Measurements from ENCODE around the gene PM20D2.

PM20D2 gene

GRCh38 chr6:89140347-89141156 lies 5.3 kb upstream of the PM20D2 start:
- no peak for DNase-seq (ENCODE audit: low read depth)

GRCh38 chr6:89144354-89144906 lies 1.4 kb upstream of the PM20D2 start:
- H3K4me3 ChIP-seq (ENCODE audit: low read depth, low read length) = no peak overlapping the region
- no peak for DNase-seq (ENCODE audit: low read depth)

More at GRCh38 chr6:89140347-89141156, 5.3 kb upstream of the PM20D2 start:
- H3K4me3 ChIP-seq (ENCODE audit: low read depth, low read length) = no peak overlapping the region

GRCh38 chr6:89145091-89145955 lies 532 bp upstream of the PM20D2 start:
- DNase-seq (ENCODE audit: low read depth) = no peak
- H3K4me3 ChIP-seq (ENCODE audit: low read depth, low read length) = peak overlapping the region; percentile 68

GRCh38 chr6:89146718-89147700 lies 1.2 kb downstream of the PM20D2 start:
- DNase-seq (ENCODE audit: low read depth) = no peak

GRCh38 chr6:89148016-89148750 lies 2.3 kb downstream of the PM20D2 start:
- no peak for DNase-seq (ENCODE audit: low read depth)
- no peak overlapping the region for H3K4me3 ChIP-seq (ENCODE audit: low read depth, low read length)

More at GRCh38 chr6:89146718-89147700, 1.2 kb downstream of the PM20D2 start:
- H3K4me3 ChIP-seq (ENCODE audit: low read depth, low read length) = peak overlapping the region; percentile 68

- no peak for DNase-seq (ENCODE audit: low read depth)
- no peak overlapping the region for H3K4me3 ChIP-seq (ENCODE audit: low read depth, low read length)
These were observed 8.3 kb downstream of the PM20D2 start for GRCh38 chr6:89154131-89154530.

- DNase-seq (ENCODE audit: low read depth) = no peak
- no peak overlapping the region for H3K4me3 ChIP-seq (ENCODE audit: low read depth, low read length)
These were observed 14.7 kb downstream of the PM20D2 start for GRCh38 chr6:89160331-89161092.

- DNase-seq (ENCODE audit: low read depth) = no peak
- H3K4me3 ChIP-seq (ENCODE audit: low read depth, low read length) = no peak overlapping the region
These were observed 15.6 kb downstream of the PM20D2 start for GRCh38 chr6:89161326-89162046.

- no peak for DNase-seq (ENCODE audit: low read depth)
- H3K4me3 ChIP-seq (ENCODE audit: low read depth, low read length) = no peak overlapping the region
These were observed 16.2 kb downstream of the PM20D2 start for GRCh38 chr6:89162047-89162371.

GRCh38 chr6:89172131-89172530 lies 26.3 kb downstream of the PM20D2 start:
- DNase-seq (ENCODE audit: low read depth) = no peak

GRCh38 chr6:89173634-89174033 lies 27.8 kb downstream of the PM20D2 start:
- no peak overlapping the region for H3K4me3 ChIP-seq (ENCODE audit: low read depth, low read length)
- DNase-seq (ENCODE audit: low read depth) = no peak

More at GRCh38 chr6:89172131-89172530, 26.3 kb downstream of the PM20D2 start:
- no peak overlapping the region for H3K4me3 ChIP-seq (ENCODE audit: low read depth, low read length)

GRCh38 chr6:89180112-89180511 lies 34.3 kb downstream of the PM20D2 start:
- H3K4me3 ChIP-seq (ENCODE audit: low read depth, low read length) = no peak overlapping the region
- no peak for DNase-seq (ENCODE audit: low read depth)

- no peak for DNase-seq (ENCODE audit: low read depth)
- no peak overlapping the region for H3K4me3 ChIP-seq (ENCODE audit: low read depth, low read length)
These were observed 35.1 kb downstream of the PM20D2 start for GRCh38 chr6:89180971-89181370.

- DNase-seq (ENCODE audit: low read depth) = no peak
- H3K4me3 ChIP-seq (ENCODE audit: low read depth, low read length) = no peak overlapping the region
These were observed 37.4 kb downstream of the PM20D2 start for GRCh38 chr6:89183294-89183693.

GRCh38 chr6:89184344-89184743 lies 38.5 kb downstream of the PM20D2 start:
- no peak for DNase-seq (ENCODE audit: low read depth)
- H3K4me3 ChIP-seq (ENCODE audit: low read depth, low read length) = no peak overlapping the region

GRCh38 chr6:89186762-89187161 lies 40.9 kb downstream of the PM20D2 start:
- no peak for DNase-seq (ENCODE audit: low read depth)

GRCh38 chr6:89187504-89187903 lies 41.6 kb downstream of the PM20D2 start:
- H3K4me3 ChIP-seq (ENCODE audit: low read depth, low read length) = no peak overlapping the region
- no peak for DNase-seq (ENCODE audit: low read depth)

More at GRCh38 chr6:89186762-89187161, 40.9 kb downstream of the PM20D2 start:
- H3K4me3 ChIP-seq (ENCODE audit: low read depth, low read length) = no peak overlapping the region

Measured in skeletal muscle cell (primary cell).